HG03469 (cell line): ENCODE results near the gene SLFN14.
"Not testable (repeated sequence)": the region's sequence is repeated elsewhere in the genome, so short reads cannot be mapped to it uniquely, and the experiment has no call there.

Experiments
- ATAC-seq: cut with Tn5 transposase; IDR thresholded peaks from one replicate; pipeline ENCODE4 v1.9.1; 2021; ENCODE audit warnings: mild to moderate bottlenecking, moderate library complexity, moderate number of reproducible peaks; ENCODE audit not compliant: unreplicated experiment

SLFN14 gene

GRCh38 chr17:35523296-35523695, 37.3 kb downstream of the SLFN14 start:
- ATAC-seq: no peak

DNA sequence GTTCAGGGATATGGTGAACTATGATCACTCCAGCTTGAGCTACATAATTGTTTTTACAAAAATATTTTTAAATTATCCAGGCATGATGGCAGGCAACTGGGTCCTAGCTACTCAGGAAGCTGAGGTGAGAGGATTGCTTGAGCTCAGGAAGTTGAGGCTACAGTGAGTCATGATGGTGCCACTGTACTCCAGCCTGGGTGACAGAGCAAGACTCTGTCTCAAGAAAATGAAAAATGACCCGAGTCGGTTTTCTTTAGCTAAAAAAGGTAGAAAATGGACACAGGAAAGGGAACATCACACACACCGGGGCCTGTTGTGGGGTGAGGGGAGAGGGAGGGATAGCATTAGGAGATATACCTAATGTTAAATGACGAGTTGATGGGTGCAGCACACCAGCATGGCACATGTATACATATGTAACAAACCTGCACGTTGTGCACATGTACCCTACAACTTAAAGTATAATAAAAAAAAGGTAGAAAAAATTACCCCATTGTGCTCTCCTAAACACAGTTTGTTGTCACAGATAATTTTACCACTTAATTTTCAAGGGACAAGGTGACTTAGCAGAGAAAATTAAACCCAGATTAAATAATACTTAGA, 38.9 kb downstream of the SLFN14 start:
- ATAC-seq: not testable (repeated sequence)

DNA sequence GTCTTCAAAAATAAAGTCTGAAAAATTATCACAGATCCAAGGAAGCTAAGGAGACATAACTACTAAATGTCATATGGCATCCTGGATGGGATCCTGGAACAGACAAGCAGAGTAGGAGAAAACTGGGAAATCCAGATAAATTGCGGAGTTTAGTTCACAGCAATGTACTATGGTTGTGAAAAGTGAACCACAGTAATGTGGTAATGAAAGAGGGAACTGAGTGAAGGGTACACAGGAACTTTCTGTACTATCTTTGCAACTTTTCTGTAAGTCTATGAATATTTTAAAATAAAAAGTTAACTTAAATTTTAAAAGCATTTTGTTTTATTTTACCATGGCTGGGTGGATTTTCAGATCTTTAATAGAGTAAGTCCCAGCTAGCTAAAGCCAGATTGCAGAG, 39.5 kb downstream of the SLFN14 start:
- ATAC-seq: no peak

DNA sequence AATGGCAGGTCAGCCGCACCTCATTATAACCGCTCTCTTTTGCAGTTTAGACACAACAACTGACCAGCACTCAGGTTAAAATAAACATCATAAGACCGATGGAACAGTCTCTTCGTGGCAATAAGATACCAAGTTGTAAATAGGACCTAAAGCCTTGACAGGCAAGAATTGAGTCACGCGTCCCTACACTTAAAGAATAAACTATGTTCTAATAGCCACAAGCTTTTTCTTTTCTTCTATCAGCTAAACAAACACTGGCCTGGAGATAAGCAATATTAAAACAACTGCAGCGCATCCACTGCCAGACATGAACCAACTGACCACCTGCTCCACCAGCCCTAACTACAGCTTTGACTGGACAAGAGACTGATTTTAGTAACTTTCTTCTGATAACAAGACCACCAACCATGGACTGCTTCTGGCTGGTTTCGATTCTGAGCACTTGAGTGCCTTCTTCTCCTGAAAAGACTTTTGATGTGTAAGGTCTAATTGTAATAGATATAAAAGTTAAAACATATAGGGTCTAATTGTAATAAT, 40.6 kb downstream of the SLFN14 start:
- no peak for ATAC-seq

DNA sequence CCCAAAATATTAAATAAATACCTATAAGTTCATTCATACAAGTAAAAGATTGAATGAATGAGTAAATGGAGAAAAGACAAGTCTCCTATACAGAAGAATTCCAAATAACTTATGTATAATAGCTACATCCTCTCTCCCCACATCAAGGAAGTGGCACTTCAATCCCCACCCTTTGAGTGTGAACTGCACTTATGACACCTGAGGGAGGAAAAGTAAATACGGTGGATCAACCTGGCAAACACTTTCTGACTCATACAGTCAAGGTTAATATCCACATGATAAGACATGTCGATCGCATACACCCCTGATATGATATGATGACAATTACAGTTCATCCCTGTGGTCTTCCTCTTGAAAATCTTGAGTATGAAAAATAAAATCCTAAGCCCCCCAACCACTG, 41.2 kb downstream of the SLFN14 start:
- no peak for ATAC-seq

DNA sequence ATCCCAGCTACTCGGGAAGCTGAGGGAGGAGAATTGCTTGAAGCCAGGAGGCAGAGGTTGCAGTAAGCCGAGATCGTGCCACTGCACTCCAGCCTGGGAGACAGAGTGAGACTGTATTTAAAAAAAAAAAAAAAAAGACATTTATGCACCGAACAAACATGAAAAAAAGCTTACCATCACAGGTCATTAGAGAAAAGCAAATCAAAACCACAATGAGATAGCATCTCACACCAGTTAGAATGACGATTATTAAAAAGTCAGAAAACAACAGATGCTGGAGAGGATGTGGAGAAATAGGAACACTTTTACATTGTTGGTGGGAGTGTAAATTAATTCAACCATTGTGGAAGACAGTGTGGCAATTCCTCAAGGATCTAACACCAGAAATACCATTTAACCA, 42.2 kb downstream of the SLFN14 start:
- not testable (repeated sequence) for ATAC-seq

GRCh38 chr17:35515027-35515426, 45.6 kb downstream of the SLFN14 start:
- no peak for ATAC-seq

DNA sequence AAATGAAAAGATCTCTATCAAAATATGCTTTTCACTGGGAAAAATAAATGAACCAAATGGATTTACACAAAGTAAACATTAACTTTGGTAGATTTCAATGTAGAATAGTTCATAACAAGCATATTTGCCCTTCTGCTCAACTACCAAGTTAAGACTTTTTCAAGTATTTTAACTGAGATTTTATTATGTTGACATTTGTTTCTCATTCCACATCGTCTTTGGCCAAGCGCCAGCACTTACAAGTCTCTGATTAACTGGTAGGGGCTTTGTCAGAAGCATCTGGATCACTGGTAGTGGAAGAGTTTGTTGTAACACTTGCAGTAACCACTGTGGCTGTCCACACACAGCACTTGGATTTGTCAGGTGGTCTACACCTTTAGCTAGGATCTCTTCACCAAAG, 46.1 kb downstream of the SLFN14 start:
- ATAC-seq: no peak
